GM12891 (cell line): ENCODE measurements around the gene SLC24A3.

Experiments used
- PAX5 ChIP-seq: IDR thresholded peaks from 2 replicates; pipeline ENCODE4 v1.6.1; 2011; ENCODE audit warnings: low read length, moderate library complexity, mild to moderate bottlenecking; ENCODE audit not compliant: insufficient read depth, severe bottlenecking
- POLR2A ChIP-seq: IDR thresholded peaks from 2 replicates; pipeline ENCODE4 v1.6.1; 2011; ENCODE audit warnings: low read depth, low read length, control low read depth
- POLR2AphosphoS5 ChIP-seq: IDR thresholded peaks from 2 replicates; pipeline ENCODE4 v1.6.1; 2011; ENCODE audit warnings: low read depth, low read length, control low read depth
- POU2F2 ChIP-seq: IDR thresholded peaks from 2 replicates; pipeline ENCODE4 v1.6.1; 2011; ENCODE audit warnings: low read depth, mild to moderate bottlenecking, control low read depth, low read length, moderate library complexity
- SPI1 ChIP-seq: IDR thresholded peaks from 2 replicates; pipeline ENCODE4 v1.6.1; 2011; ENCODE audit warnings: low read depth, low read length, control low read depth
- TAF1 ChIP-seq: IDR thresholded peaks from 2 replicates; pipeline ENCODE4 v1.6.1; 2011; ENCODE audit warnings: low read depth, low read length, control low read depth

- TF ChIP-seq POLR2A (no peak), POLR2AphosphoS5 (no peak), TAF1 (no peak), POU2F2 (no peak), PAX5 (no peak), SPI1 (no peak)
These were observed 289.2 kb downstream of the SLC24A3 start for GRCh38 chr20:19501476-19502115.
